Adrenal gland (tissue), 12 donors: ENCODE measurements around the gene DCAF17. TPM values are rescaled to one million over a fixed set of nuclear protein-coding genes. Genes with fewer than 3 reads are reported as not detected.

ENCODE experiments used
- DNase-seq, 7 donors: peaks; one replicate each; pipeline ENCODE4 v3.0.0-alpha.2; 2019 to 2020
- H3K27ac ChIP-seq, 5 donors: fragments of 200-600 bp; sonication (generic) in 4 of 5; 1 replicate in 3 of 5; 2 replicates in 2 of 5; pipeline versions ENCODE4 v1.5.1 to v1.8.0; 2016 to 2020; ENCODE audit warnings: mild to moderate bottlenecking in 1 of 5
- H3K27me3 ChIP-seq: fragments of 200-600 bp; 2 replicates; pipeline ENCODE4 v1.8.0; 2021
- H3K36me3 ChIP-seq, 2 donors: fragments of 200-600 bp; replicated peaks in 1 of 2; 1 replicate in 1 of 2; 2 replicates in 1 of 2; pipeline versions ENCODE4 v1.5.1 to v1.8.0; 2018 to 2022
- H3K4me1 ChIP-seq, 2 donors: fragments of 200-600 bp; replicated peaks in 1 of 2; 1 replicate in 1 of 2; 2 replicates in 1 of 2; pipeline versions ENCODE4 v1.5.1 to v1.8.0; 2018 to 2021
- H3K4me3 ChIP-seq, 4 donors: fragments of 200-600 bp; sonication (generic) in 3 of 4; one replicate each; pipeline ENCODE4 v1.5.1; 2016 to 2018
- H3K9me3 ChIP-seq, 3 donors: fragments of 200-600 bp; sonication (generic) in 1 of 3; replicated peaks in 1 of 3; 1 replicate in 2 of 3; 2 replicates in 1 of 3; pipeline versions ENCODE4 v1.5.1 to v1.8.0; 2016 to 2021
- CTCF ChIP-seq, 6 experiments: fragments of 450-650 bp in 4 of 6; fragments of 200-600 bp in 2 of 6; sonication (generic) in 1 of 6; IDR thresholded peaks; 1 replicate in 5 of 6; 2 replicates in 1 of 6; pipeline versions ENCODE4 v1.5.1 to v1.8.0; 2016 to 2021; ENCODE audit warnings: antibody characterized with exemption in 6 of 6, mild to moderate bottlenecking in 2 of 6, moderate library complexity in 1 of 6
- POLR2A ChIP-seq, 2 donors: fragments of 450-650 bp; IDR thresholded peaks; one replicate each; pipeline ENCODE4 v1.6.1; 2017; ENCODE audit warnings: antibody characterized with exemption in 2 of 2, mild to moderate bottlenecking in 2 of 2, moderate library complexity in 1 of 2
- WGBS, 4 donors: extraction: QIAGEN DNeasy Blood & Tissue Kit in 2 of 4; methylation state at CpG; one replicate each; pipeline versions ENCODE4 v1.1.5 to v1.1.7; 2013 to 2017; 5-methylcytosine and 5-hydroxymethylcytosine counted together
- intact Hi-C, 2 donors: fragments of 100-400 bp; cut with DNase I; formaldehyde crosslinking; loops; one replicate each; pipeline versions ENCODE4 v1.14.1 to v1.15.0; 2022 to 2023
- polyA plus RNA-seq, 3 donors: library from polyadenylated mRNA; stranded (reverse); fragments of 200-250 nt in 2 of 3; fragments of 350-450 nt in 1 of 3; fragmentation: Illumina TruSeq in 1 of 3; extraction: RNeasy Lipid Tissue Mini Kit (QIAGEN cat#74804) in 1 of 3; gene quantifications; one replicate each; pipeline ENCODE4 v1.2.3, GENCODE V29; 2013 to 2014
- total RNA-seq, 9 donors: library from RNA; depleted of rRNA in 4 of 9; stranded (reverse); fragments of >200 nt in 4 of 9; fragments of 120-200 nt in 1 of 9; fragmentation: NEBNext Ultra II Directional in 1 of 9; extraction: Animal tissue kit (Norgen Biotek cat#: 25700) in 1 of 9; gene quantifications; one replicate each; pipeline versions ENCODE4 v1.1.0 to v1.2.4, GENCODE V29; 2013 to 2023
- donor health status: healthy with polysubstance abuse.
- donor health status: Bipolar disorder and iron deficiency.
- donor health status: DM: yes; HTN: yes; CAD: no.
- donor health status: DM: no; HTN: no; CAD: no.
- donor health status: DM: no; HTN: no; CAD: no.
- donor health status: DM: yes; HTN: yes; CAD: no.

Gene DCAF17
- total and polyA plus RNA-seq, 12 donors, result 2.6 to 21.9 (median 15.9) TPM

DNA sequence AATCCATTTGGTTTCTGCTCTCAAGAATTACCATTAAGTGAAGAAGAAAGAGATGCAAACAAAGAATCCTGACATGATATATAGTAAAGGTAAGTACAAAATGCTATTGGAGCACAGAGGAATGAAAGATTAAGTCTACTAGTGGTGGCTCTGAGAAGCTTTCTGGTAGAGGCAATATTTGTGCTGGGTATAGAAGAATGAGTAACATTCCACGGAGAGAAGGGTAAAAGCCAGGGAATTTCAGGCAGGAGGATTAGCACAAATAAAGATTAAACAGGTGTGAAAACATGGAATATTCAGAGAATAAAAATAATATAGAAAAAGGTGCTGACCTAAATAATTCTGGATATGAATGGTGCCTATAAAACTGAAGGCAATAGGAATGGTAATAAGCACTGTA is 32.1 kb upstream of the DCAF17 start:
- H3K27me3 ChIP-seq, result no peaks in the 10 kb centered on the region
- intact Hi-C loops, result no loop called here
- WGBS, 4 donors, result 94 to 97% (median 96%) methylated on average over 1 of the region's 1 CpG
- no peak overlapping the region for H3K4me3 ChIP-seq
- H3K9me3 ChIP-seq, result no peaks in the 10 kb centered on the region
- no peak overlapping the region for H3K27ac ChIP-seq
- DNase-seq, result no peak
- H3K4me1 ChIP-seq, result peaks cover 5 to 7% of the 10 kb centered on the region in 2 donors
- no peaks in the 10 kb centered on the region for H3K36me3 ChIP-seq
- no peak for TF ChIP-seq CTCF (IDR thresholded peaks at IDR 0.05)
- TF ChIP-seq POLR2A (IDR thresholded peaks at IDR 0.05), result no peak

DNA sequence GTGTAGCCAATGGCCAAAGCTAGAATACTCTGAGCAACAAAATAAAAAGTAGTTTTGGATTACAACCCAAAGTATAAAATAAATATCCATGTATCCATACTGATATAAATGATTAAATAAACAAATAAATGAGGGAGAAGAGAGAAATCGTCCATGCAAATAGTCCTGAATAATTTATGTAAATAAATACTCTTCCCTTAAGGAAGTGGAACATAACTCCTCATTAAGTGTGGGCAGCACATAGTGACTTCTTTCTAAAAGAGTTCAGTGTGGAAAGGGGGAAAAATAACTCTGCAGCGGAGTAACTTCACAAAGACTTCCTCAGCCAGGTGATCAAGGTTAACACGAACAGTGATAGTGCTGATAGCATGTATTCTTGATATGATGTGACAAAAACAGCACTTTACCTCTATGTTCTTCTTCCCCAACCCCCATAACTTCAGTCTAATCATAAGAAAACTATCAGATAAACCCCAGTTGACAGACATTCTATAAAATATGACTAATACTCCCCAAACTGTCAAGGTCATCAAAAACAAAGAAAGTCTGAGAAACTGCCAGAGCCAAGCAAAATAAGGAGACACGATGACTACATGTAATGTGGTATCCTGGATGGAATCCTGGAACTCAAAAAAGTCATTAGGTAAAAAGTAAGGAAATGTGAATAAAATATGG is 31.0 kb upstream of the DCAF17 start:
- no peaks in the 10 kb centered on the region for H3K9me3 ChIP-seq
- no peak overlapping the region for H3K27ac ChIP-seq
- intact Hi-C loops, result no loop called here
- DNase-seq, result no peak
- no peak for TF ChIP-seq POLR2A (IDR thresholded peaks at IDR 0.05)
- no peak for TF ChIP-seq CTCF (IDR thresholded peaks at IDR 0.05)
- no peaks in the 10 kb centered on the region for H3K27me3 ChIP-seq
- no peak overlapping the region for H3K4me3 ChIP-seq
- 52 to 55% (median 54%) methylated on average over 4 of the region's 4 CpGs for WGBS, 4 donors
- peaks cover 5 to 7% of the 10 kb centered on the region in 2 donors for H3K4me1 ChIP-seq
- H3K36me3 ChIP-seq, result no peaks in the 10 kb centered on the region

GRCh38 chr2:171404261-171404660 is 29.8 kb upstream of the DCAF17 start:
- H3K9me3 ChIP-seq, result no peaks in the 10 kb centered on the region
- WGBS, 4 donors, result 51 to 68% (median 64%) methylated on average over 5 of the region's 5 CpGs
- H3K27me3 ChIP-seq, result no peaks in the 10 kb centered on the region
- H3K36me3 ChIP-seq, result no peaks in the 10 kb centered on the region
- no peak overlapping the region for H3K27ac ChIP-seq
- TF ChIP-seq CTCF (IDR thresholded peaks at IDR 0.05) (no peak), POLR2A (IDR thresholded peaks at IDR 0.05) (no peak)
- H3K4me3 ChIP-seq, result no peak overlapping the region
- H3K4me1 ChIP-seq, result peaks cover 5 to 7% of the 10 kb centered on the region in 2 donors
- peak in 2 of 7 donors; percentile 16 to 27 for DNase-seq
- intact Hi-C loops, result no loop called here

DNA sequence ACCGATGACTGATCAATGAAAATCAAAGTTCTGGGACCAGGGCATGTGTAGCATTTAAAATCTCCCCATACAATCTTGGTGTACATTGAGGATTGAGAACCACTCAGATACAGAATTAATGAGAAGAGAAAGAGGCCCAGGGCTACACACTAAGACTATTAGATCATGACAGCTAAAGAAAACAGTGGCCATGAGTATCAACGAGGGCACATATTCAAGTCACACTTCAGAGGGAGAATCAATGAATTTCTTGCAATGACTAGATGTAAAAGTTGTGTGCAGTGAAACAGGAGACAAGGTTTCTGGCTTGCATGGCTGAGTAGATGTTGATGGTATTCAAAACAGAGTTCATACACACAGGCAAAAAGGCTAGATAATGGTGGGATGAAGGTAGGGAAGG is 29.3 kb upstream of the DCAF17 start:
- Histone ChIP-seq H3K9me3 (no peaks in the 10 kb centered on the region), H3K27me3 (no peaks in the 10 kb centered on the region), H3K27ac (no peak overlapping the region), H3K4me1 (peaks cover 5 to 7% of the 10 kb centered on the region in 2 donors), H3K4me3 (no peak overlapping the region), H3K36me3 (no peaks in the 10 kb centered on the region)
- TF ChIP-seq POLR2A (IDR thresholded peaks at IDR 0.05), result no peak
- TF ChIP-seq CTCF (IDR thresholded peaks at IDR 0.05), result no peak
- no peak for DNase-seq
- intact Hi-C loops, result no loop called here
- WGBS, 4 donors, result 85 to 97% (median 95%) methylated on average over 2 of the region's 2 CpGs
